BLaER1 treated with 17β-estradiol and CSF1 and Interleukin-3, amounts not matched to agents 10 nM and 100 nM (cell line): ENCODE measurements around the gene FFAR4.

ENCODE experiments used
- H3K27ac ChIP-seq, 11 experiments: shearing (Covaris generic); formaldehyde crosslinking; 2 replicates each; pipeline ENCODE4 v1.8.1; 2022
- H3K27me3 ChIP-seq, 11 experiments: shearing (Covaris generic); formaldehyde crosslinking; 2 replicates each; pipeline ENCODE4 v1.8.1; 2022
- H3K36me3 ChIP-seq, 11 experiments: shearing (Covaris generic); formaldehyde crosslinking; 2 replicates each; pipeline ENCODE4 v1.8.1; 2022
- H3K4me1 ChIP-seq, 10 experiments: shearing (Covaris generic); formaldehyde crosslinking; 2 replicates each; pipeline ENCODE4 v1.8.1; 2022
- H3K4me2 ChIP-seq, 11 experiments: shearing (Covaris generic); formaldehyde crosslinking; 2 replicates each; pipeline ENCODE4 v1.8.1; 2022
- H3K4me3 ChIP-seq, 10 experiments: shearing (Covaris generic); formaldehyde crosslinking; 2 replicates each; pipeline ENCODE4 v1.8.1; 2022
- H3K9ac ChIP-seq, 11 experiments: shearing (Covaris generic); formaldehyde crosslinking; 2 replicates each; pipeline ENCODE4 v1.8.1; 2022
- H3K9me3 ChIP-seq, 11 experiments: shearing (Covaris generic); formaldehyde crosslinking; replicated peaks in 1 of 11; 2 replicates each; pipeline ENCODE4 v1.8.1; 2022
- H4K20me1 ChIP-seq, 11 experiments: shearing (Covaris generic); formaldehyde crosslinking; 2 replicates each; pipeline ENCODE4 v1.8.1; 2022
- Cebpa-rat ChIP-seq, 11 experiments: shearing (Covaris generic); IDR thresholded peaks; 2 replicates each; pipeline ENCODE4 v1.8.1; 2022

The FFAR4 gene

DNA sequence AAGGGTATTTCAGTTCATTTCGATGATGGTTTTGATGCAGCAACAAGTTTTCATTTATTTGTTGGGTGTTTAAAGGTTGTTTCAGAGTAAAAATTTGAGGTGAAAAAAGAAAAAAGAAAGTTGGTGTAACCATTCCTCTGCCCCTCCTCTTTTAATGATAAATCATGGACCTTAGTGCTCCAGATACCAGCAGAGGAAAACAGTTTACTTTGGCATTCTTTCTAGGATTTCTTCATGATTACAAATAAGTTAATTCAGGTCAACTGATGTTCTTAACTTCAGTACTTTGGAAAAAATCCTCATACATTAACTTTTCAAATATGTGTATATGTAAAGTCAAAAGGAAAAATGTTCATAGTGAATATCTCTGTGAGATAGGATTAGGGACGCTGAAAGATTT lies 36.6 kb downstream of the FFAR4 start:
- H3K9me3 ChIP-seq, result peaks cover 5 to 20% (median 13%) of the 10 kb centered on the region in 11 experiments; a peak in 19 of 22 replicates
- no peaks in the 10 kb centered on the region for H3K36me3 ChIP-seq
- H3K27me3 ChIP-seq, result no peaks in the 10 kb centered on the region
- no peak for TF ChIP-seq Cebpa-rat (IDR thresholded peaks at IDR 0.05)
- H3K4me1 ChIP-seq, result no peaks in the 10 kb centered on the region
- no peak overlapping the region for H3K9ac ChIP-seq
- H3K27ac ChIP-seq, result no peak overlapping the region
- no peak overlapping the region for H3K4me2 ChIP-seq
- no peaks in the 10 kb centered on the region for H4K20me1 ChIP-seq
- H3K4me3 ChIP-seq, result no peak overlapping the region

DNA sequence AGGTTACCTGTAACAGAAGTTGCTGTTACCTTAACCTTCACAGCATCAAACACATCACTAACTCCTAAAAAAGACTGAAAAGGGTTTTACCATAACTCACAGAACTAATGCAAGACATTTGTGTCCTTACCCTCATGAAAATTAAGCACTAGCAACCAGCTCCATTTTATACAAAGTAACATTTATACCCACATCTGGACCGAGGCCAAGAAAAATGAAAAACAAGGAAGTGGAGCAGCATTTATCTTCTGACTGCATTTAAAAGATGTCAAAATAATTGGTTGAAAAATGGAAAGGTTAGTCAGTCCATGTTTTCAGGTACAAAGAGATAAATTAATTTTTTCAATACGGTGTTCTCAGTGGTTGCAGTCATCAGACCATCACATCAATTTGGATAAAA lies 37.7 kb downstream of the FFAR4 start:
- Histone ChIP-seq H3K27me3 (no peaks in the 10 kb centered on the region), H3K9ac (no peak overlapping the region), H3K9me3 (peaks cover 5 to 20% (median 13%) of the 10 kb centered on the region in 11 experiments; a peak in 19 of 22 replicates), H3K27ac (no peak overlapping the region), H3K4me2 (no peak overlapping the region), H3K4me3 (no peak overlapping the region), H4K20me1 (no peaks in the 10 kb centered on the region), H3K4me1 (no peaks in the 10 kb centered on the region), H3K36me3 (no peaks in the 10 kb centered on the region)
- TF ChIP-seq Cebpa-rat (IDR thresholded peaks at IDR 0.05), result no peak

DNA sequence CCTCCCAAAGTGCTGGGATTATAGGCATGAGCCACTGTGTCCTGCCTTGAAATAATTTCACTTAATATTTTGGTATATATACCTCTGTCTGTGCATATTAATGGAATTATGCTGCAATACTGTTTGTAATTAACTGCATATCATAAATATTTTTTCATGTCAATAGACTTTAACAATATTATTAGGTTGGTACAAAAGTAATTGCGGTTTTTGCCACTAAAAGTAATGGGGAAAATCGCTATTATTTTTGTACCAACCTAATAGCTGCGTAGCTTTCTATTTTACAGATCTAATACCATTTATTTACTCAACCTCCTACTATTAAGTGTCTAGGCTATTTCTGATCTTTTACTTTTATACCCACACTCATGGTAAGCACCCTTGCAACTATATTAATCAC lies 42.0 kb downstream of the FFAR4 start:
- Histone ChIP-seq H4K20me1 (no peaks in the 10 kb centered on the region), H3K36me3 (no peaks in the 10 kb centered on the region), H3K4me3 (no peak overlapping the region), H3K9ac (no peak overlapping the region), H3K4me1 (peaks cover 0 to 9% (median 6%) of the 10 kb centered on the region in 10 experiments; a peak in 10 of 20 replicates), H3K27me3 (no peaks in the 10 kb centered on the region), H3K4me2 (no peak overlapping the region), H3K9me3 (no peaks in the 10 kb centered on the region; a peak in 1 of 22 replicates), H3K27ac (no peak overlapping the region)
- no peak for TF ChIP-seq Cebpa-rat (IDR thresholded peaks at IDR 0.05)

DNA sequence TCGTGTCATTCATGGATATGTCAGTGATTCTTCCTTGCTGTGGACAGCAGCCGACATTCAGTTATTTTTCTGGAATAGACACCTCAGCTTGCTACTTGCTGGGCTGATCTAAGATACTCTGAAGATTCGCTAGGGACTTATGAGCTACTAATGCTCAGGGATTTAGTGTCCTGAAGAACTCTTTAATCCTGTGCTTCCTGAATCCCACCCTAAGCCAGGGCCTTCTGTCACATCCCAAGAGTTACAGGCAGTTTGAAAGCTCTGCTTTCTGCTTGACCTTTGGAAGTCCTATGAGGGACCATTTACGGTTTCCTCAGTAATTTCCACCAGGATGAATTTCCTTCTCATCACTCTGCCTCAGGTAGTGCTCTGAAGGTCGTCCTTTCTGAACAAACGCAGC lies 45.8 kb downstream of the FFAR4 start, which contains the start of gene PDE6C:
Gene PDE6C (plus strand): TSS at position 227 of the 400 bp plus-strand sequence. CDS start 189 bp downstream, outside the sequence.
- no peaks in the 10 kb centered on the region for H3K27me3 ChIP-seq
- H3K4me1 ChIP-seq, result peaks cover 8 to 39% (median 27%) of the 10 kb centered on the region in 10 experiments
- no peak within 1 kb of the TSS for H3K4me2 ChIP-seq
- H3K27ac ChIP-seq, result no peak within 1 kb of the TSS
- no peak within 1 kb of the TSS for H3K4me3 ChIP-seq
- TF ChIP-seq Cebpa-rat (IDR thresholded peaks at IDR 0.05), result no peak
- H4K20me1 ChIP-seq, result no peaks in the 10 kb centered on the region
- H3K9ac ChIP-seq, result no peak within 1 kb of the TSS
- no peaks in the 10 kb centered on the region for H3K36me3 ChIP-seq
- no peaks in the 10 kb centered on the region; a peak in 1 of 22 replicates for H3K9me3 ChIP-seq

DNA sequence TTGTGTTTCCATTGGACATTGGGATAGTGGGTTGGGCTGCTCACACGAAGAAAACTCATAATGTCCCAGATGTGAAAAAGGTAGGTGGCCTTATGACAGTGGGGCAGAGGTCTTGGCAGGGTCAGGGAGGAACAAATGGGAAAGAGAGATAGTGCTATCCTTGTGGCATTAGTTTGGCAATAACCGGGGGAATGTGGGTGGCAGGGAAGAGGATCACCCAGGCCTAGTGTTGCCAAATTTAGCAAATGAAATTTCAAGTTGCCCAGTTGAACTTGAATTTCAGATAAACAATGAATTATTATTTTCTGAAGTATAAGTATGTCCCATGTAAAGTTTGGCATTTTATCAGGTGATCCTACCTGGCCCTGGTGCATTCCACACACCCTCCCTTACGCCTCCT lies 46.7 kb downstream of the FFAR4 start:
- no peaks in the 10 kb centered on the region for H3K36me3 ChIP-seq
- no peak overlapping the region for H3K9ac ChIP-seq
- no peak overlapping the region for H3K27ac ChIP-seq
- no peaks in the 10 kb centered on the region for H3K9me3 ChIP-seq
- H3K4me2 ChIP-seq, result no peak overlapping the region
- H3K4me1 ChIP-seq, result peaks cover 8 to 45% (median 27%) of the 10 kb centered on the region in 10 experiments
- H4K20me1 ChIP-seq, result no peaks in the 10 kb centered on the region
- TF ChIP-seq Cebpa-rat (IDR thresholded peaks at IDR 0.05), result no peak
- no peak overlapping the region for H3K4me3 ChIP-seq
- H3K27me3 ChIP-seq, result no peaks in the 10 kb centered on the region

DNA sequence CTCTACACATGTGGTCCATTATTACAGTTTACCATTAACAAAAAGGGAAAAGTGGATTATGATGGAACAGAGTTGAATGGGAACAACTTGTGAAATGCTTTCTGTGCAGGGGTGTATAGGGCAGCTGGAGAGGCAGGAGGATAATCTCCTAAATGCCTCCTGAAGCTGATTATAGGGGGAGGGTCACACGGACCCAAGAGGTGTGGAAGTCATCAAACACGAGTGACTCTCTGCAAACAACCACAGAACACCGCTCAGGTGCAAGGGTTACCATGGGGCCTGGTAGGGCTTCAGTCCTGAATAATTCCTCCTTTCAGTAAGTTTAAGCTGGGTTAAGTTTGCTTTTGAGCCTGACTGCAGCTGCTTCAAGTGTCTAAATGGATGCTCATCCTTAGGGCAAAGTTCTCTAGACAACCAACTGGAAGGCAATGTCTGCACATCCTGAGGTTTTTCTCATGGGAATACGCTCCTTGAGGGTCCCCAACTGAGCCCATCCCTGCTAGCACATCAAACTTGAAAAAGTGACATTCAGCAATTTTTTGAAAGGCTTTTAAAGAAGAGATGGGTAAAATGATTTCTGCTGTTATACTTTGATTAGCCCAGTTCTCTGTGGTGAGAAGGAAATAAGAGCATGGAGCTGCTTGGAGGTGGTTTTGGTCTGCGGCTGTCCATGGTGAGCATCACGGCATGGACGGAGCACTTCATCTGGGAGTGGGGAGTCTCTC lies 47.8 kb downstream of the FFAR4 start:
- H3K36me3 ChIP-seq, result no peaks in the 10 kb centered on the region
- 0 out of 22 replicates have a peak overlapping the region, but pooled peaks of 1 of the 11 experiments have one; percentile 65 for H3K27ac ChIP-seq
- H3K4me2 ChIP-seq, result peak overlapping the region in 3 of 11 experiments; percentile 73 to 84 (median 78); a peak in 5 of 22 replicates
- TF ChIP-seq Cebpa-rat (IDR thresholded peaks at IDR 0.05), result no peak
- H3K9ac ChIP-seq, result no peak overlapping the region
- H3K4me1 ChIP-seq, result peaks cover 8 to 45% (median 27%) of the 10 kb centered on the region in 10 experiments
- H4K20me1 ChIP-seq, result no peaks in the 10 kb centered on the region
- no peaks in the 10 kb centered on the region for H3K27me3 ChIP-seq
- no peaks in the 10 kb centered on the region for H3K9me3 ChIP-seq
- no peak overlapping the region for H3K4me3 ChIP-seq

DNA sequence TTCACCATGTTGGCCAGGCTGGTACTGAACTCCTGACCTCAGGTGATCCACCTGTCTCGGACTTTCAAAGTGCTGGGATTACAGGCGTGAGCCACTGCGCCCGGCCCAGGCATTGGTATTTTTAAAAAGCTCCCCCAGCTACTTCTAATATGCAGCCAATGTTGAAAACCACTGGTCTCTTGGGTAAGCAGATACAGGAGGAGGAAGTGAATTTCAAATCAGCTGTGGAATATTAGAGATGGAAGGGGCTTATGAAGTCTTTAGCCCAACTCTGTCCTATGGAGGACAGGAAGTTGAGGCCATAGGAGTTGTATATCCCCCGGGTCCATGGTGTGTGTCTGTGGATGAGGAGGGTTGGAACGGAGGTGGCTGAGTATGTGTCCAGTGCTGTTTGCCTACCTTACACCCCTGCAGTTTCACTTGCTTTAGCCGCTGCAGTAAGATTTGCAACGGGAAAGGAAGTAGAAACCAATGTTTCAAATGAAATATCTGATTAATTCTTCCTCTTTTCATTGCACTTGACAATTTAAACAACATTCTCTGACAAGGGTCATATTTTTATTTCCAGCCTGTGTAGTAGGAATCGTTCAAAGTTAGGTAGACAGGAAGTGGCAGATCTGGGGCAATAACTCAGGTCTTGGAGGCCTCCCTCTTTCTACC lies 49.2 kb downstream of the FFAR4 start:
- H3K4me3 ChIP-seq, result no peak overlapping the region
- peak overlapping the region in 5 of 11 experiments; percentile 28 to 65 (median 46); a peak in 9 of 22 replicates for H3K27ac ChIP-seq
- no peaks in the 10 kb centered on the region for H3K9me3 ChIP-seq
- H3K9ac ChIP-seq, result peak overlapping the region in 1 of 11 experiments; percentile 36; a peak in 1 of 22 replicates
- no peaks in the 10 kb centered on the region for H4K20me1 ChIP-seq
- peaks cover 8 to 40% (median 24%) of the 10 kb centered on the region in 10 experiments for H3K4me1 ChIP-seq
- no peak for TF ChIP-seq Cebpa-rat (IDR thresholded peaks at IDR 0.05)
- no peaks in the 10 kb centered on the region for H3K36me3 ChIP-seq
- H3K4me2 ChIP-seq, result peak overlapping the region; percentile 37 to 84 (median 60)
- no peaks in the 10 kb centered on the region for H3K27me3 ChIP-seq

DNA sequence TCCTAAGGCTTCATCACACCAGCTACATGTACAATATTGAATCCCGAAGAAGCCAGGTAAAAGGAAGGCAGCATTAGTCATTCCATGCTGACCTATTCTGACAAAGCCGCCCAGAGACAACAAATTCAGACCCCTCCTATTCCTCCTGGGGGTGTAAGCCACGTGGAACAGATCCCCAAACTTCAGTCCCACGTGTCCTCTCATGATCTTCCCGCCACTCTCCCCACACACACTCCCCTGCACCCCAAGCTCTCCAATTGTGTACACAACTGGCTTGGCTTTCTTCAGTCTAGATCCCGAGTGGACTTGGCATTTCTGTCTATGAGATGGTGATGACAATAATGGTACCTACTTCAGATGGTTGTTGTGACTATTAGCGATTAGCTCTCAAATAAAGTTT lies 54.5 kb downstream of the FFAR4 start:
- Histone ChIP-seq H3K9me3 (no peaks in the 10 kb centered on the region), H3K9ac (no peak overlapping the region), H3K4me2 (no peak overlapping the region), H3K27ac (no peak overlapping the region), H3K4me1 (peaks cover 1 to 20% (median 12%) of the 10 kb centered on the region in 10 experiments; a peak in 19 of 20 replicates), H4K20me1 (no peaks in the 10 kb centered on the region), H3K4me3 (no peak overlapping the region), H3K27me3 (no peaks in the 10 kb centered on the region), H3K36me3 (no peaks in the 10 kb centered on the region)
- no peak for TF ChIP-seq Cebpa-rat (IDR thresholded peaks at IDR 0.05)

DNA sequence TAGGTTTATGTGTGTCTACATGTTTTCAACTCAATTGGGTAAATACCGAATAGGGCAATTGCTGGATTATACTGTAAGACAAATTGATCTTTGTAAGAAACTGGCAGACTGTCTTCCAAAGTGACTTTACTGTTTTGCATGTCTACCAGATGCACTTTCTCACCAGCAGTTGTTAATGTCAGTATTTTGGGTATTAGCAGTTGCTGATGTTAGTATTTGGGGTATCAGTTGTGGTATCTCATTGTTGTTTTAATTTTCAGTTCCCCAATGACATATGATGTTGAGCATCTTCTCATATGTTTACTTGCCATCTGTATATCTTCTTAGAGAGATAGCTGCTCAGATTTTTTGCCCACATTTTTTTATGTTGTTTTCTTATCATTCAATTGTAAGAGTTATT lies 56.5 kb downstream of the FFAR4 start:
- no peak overlapping the region for H3K27ac ChIP-seq
- H3K36me3 ChIP-seq, result no peaks in the 10 kb centered on the region
- no peak overlapping the region for H3K4me3 ChIP-seq
- no peak overlapping the region for H3K9ac ChIP-seq
- no peak overlapping the region for H3K4me2 ChIP-seq
- no peaks in the 10 kb centered on the region for H3K9me3 ChIP-seq
- H3K27me3 ChIP-seq, result no peaks in the 10 kb centered on the region
- TF ChIP-seq Cebpa-rat (IDR thresholded peaks at IDR 0.05), result no peak
- H4K20me1 ChIP-seq, result no peaks in the 10 kb centered on the region
- H3K4me1 ChIP-seq, result no peaks in the 10 kb centered on the region
